NCI-H226 (cell line): Measurements from ENCODE around the gene DDX47.
"Not testable (repeated sequence)": the region's sequence is repeated elsewhere in the genome, so short reads cannot be mapped to it uniquely, and the experiment has no call there.

Experiments used
- DNase-seq: peaks from one replicate; pipeline ENCODE4 v3.0.0-alpha.2; 2015

The DDX47 gene

DNA sequence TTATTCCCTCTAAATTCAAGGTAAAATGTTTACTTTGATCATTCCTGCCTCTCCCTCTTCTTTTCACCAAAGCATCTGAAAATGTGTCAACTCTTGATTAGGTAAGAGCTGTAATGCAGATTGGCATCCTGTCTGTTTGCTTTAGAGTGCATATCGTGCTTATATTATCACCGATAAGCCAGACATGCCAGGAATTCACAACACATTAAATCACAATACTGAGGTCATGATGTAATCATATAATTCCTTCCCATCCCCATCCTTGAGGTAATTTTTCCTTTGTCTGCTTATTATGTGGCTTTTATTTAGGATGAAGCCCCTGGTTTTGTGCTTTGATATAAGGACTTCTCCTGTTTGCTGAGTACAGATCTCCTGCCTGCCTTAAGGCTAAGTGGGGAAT lies 10.2 kb downstream of the DDX47 start:
- DNase-seq, result peak; percentile 94

DNA sequence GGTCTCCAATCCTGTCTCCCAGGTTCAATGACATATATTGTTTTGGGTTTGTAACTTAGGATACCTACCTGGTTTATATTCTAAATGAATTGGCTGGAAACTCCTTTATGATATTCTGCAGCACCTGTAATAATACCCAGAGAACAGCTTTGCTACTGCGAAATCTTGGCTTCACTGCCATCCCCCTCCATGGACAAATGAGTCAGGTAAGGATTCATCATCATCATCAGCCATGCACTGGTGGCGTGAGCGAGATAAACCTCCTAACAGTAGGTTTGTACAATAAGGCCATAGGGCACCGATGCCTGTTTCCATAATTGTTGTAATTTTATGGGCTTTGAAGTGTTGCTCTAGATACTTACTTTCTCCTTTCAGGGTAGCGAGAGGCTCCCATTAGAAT lies 10.7 kb downstream of the DDX47 start:
- DNase-seq, result peak; percentile 79

DNA sequence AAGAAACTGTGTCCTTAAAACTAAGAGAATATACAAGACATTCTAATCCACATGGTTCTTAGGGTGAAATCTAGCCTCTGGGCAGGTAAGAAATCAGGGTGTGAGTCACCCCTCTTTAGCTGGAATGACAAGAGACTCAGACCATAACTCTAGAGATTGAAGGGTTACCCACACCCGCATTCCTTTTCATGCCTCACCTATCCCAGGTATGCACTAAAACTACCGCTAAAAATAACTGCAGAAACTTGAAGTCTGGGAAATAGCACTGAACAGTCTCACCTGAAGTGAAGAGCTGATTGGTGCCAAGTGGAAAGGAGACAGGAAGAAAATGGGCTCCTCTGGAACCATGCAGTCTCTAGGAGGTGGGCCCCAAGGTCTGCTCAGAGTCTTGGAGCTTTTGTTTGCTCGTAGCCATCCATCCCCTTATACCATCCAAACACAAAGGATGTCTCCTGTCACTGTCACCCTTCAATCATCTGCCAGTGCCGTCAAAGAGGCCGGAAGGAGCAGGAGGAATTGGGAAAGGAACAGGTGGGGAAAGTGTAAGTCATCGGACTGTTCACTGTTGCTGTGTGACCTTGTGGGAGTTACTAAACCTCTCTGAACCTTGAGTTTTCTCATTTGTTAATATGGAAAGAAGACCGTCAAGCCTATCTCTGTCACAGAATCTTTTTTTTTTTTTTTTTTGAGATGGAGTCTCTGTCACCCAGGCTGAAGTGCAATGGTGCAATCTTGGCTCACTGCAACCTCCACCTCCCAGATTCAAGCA lies 22.4 kb downstream of the DDX47 start:
- peak; percentile 94 for DNase-seq

DNA sequence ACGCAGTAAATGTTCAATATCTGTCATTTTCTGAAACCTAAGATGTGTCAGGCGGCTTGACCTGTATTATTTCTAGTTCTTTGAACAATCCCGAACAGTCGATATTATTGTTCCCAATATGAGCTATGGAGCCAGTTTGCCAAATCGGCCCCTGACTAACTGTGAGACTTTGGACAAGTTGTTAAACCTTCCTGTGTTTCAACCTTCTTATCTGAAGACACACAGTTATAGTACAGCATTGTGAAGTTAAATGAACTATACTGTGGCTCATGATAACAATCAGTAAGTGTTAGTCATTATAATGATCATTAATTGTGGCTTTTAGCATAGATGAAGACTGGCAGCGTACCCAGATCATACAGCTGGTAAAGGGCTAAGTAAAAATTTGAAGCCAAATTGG lies 23.4 kb downstream of the DDX47 start:
- DNase-seq, result no peak

DNA sequence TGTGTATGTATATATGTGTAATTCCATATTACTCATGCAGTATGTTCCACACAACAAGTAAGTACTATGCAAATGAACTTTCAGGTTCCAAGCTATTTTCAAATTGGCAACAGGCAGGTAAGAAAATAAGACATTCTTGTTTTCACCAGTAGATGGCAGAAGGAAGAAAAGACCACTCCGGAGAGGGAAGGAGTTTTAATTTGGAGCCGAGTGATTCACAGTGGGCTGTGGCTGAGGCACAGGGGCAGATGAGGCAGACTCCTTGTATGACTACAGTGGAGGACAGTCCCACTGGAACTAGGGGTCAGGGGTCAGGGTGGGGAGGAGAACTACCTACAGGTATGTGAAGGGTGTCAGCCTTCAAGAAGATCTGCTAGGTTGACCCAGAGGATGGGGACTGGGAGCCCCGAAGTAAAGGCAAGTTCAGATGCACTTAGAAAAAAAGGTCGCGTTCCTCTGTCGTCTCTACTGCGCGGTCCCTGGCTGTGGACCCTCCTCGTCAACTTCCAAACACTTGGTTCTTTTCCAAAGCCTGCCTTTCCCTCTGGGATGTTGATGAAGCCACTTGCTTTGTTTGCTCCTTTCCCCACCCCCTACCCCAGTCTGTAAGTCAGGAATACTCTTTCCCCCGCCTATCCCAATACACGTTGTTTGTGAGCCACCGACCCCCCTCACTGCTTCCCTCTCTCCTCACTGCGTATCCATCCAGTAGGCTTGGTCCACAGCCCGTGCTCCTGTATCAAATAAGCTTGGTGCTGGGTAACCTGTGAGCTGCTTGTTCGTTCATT lies 24.1 kb downstream of the DDX47 start:
- DNase-seq, result peak; percentile 69

DNA sequence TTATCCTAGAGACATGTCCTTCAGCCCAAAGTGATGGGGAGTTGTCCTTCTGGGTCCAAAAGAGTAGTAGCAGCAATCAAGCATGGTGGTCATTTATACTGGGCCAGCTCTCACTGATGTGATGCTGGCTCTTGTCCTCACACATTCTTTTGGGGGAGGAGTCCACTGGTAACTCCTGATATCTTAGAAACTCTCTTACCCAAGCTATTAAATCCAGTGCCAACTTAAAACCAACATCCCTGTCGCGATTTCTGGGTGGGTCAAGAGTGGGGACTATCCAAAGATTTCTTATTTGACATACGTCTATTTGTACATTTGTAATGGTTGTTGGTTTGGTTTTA lies 24.6 kb downstream of the DDX47 start:
- DNase-seq, result no peak

DNA sequence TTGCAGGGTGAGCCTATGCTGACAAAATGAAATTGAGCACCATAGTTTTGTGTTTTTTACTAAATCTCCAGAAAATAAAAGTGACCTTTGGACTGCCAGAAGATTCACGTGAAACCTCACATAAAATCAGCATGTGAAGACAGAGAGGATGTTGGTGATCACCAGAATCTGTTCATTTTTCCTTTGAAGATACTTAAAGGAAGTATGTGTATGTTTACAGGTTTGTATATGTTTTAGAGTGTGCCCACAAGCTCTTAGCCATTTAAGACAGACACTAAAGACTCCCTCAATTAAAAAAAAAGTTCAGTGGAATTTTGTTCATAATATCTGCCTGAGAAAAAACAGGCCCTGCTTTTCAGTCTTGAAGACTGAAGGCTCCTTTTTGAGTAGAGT lies 25.9 kb downstream of the DDX47 start:
- no peak for DNase-seq

DNA sequence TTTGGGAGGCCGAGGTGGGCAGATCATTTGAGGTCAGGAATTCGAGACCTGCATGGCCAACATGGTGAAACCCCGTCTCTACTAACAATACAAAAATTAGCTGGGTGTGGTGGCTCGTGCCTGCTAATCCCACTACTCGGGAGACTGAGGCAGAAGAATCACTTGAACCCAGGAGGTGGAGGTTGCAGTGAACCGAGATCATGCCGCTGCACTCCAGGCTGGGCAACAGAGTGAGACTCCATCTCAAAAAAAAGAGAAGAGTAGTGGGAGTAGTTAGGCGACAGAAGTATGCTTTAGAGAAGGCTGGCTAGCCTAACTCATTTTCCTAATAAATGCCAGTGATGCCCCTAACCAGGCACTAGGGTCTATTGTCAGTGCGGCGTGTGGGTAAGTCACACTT lies 26.3 kb downstream of the DDX47 start:
- not testable (repeated sequence) for DNase-seq

DNA sequence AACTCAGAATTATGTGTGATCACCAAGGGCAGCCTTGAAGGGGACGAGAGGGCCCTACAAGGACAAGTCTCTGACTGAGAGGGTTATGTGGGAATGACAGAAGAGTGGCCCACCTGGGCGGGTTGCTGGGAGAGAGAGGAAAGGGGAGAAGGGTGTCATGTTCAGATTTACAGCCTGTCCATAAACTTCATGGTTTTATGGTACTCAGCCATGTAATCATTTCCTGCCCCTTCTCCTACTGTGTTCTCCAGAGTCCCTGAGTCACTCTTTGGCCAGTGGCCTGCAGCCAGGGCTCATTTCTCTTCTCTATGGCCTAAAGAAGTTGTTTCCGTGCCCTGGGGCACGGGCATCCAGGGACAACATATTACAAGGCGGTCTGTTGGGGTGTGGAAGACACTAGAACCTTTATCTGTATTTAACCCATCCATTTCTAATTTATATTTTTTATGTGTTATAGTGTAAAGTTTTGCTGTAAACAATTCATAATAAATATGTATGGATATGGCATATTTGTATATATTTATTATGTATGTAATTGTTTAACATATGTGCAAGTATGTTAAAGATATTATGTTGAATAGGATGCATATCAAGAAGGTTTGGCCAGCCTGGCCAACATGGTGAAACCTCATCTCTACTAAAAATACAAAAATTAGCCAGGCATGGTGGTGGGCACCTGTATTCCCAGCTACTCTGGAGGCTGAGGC lies 26.9 kb downstream of the DDX47 start:
- DNase-seq, result peak; percentile 87

DNA sequence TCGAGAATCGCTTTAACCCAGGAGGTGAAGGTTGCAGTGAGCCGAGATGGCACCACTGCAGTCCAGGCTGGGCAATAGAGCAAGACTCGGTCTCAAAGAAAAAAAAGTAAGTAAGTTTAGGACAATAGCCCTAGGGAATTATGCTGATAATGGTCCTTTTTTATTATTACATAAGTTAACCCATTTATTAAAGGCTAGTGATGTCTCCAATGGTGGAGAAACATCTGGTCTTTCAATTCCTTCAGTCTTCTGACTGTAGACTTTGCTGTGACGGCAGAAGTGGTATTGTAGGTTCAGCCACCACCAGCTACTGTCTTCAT lies 27.4 kb downstream of the DDX47 start:
- DNase-seq, result no peak

DNA sequence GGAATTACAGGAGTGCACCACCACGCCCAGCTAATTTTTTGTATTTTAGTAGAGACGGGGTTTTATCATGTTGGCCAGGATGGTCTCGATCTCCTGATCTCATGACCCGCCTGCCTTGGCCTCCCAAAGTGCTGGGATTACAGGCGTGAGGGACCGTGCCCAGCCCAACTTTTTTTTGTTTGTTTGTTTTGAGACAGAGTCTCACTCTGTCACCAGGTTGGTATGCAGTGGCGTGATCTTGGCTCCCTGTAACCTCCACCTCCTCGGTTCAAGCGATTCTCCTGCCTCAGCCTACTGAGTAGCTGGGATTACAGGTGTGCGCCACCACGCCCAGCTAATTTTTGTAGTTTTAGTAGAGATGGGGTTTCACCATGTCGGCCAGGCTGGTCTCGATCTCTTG lies 28.3 kb downstream of the DDX47 start:
- DNase-seq, result not testable (repeated sequence)

DNA sequence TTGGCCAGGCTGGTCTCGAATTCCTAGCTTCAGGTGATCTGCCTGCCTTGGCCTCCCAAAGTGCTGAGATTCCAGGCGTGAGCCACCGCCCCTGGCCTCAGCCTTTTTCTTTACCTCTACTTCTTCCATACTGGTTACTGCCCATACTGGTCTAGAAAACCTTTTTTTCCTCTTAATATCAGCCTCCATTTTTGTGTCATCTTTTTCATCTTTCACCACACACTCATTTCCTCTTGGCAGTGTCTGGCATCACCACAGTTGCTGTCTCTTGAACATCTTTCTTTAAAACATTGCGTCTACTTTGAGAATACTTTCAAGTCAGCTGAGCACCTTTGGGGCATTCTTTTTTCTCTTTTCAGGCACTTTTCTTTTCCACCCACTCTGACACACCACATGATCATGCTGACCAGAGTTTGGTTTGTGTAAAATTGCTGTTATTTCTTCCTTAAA lies 32.7 kb downstream of the DDX47 start:
- no peak for DNase-seq

DNA sequence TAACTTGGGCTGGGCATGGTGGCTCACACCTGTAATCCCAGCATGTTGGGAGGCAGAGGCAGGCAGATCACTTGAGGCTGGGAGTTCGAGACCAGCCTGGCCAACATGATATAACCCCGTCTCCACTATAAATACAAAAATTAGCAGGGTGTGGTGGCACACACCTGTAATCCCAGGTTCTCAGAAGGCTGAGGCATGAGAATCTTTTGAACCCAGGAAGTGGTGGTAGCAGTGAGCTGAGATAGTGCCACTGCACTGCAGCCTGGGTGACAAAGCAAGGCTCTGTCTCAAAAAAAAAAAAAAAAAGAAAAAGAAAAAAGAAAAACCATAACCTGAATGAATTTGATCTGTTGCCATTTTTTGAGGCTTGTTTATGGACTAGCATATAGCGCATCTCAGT lies 33.6 kb downstream of the DDX47 start:
- not testable (repeated sequence) for DNase-seq

DNA sequence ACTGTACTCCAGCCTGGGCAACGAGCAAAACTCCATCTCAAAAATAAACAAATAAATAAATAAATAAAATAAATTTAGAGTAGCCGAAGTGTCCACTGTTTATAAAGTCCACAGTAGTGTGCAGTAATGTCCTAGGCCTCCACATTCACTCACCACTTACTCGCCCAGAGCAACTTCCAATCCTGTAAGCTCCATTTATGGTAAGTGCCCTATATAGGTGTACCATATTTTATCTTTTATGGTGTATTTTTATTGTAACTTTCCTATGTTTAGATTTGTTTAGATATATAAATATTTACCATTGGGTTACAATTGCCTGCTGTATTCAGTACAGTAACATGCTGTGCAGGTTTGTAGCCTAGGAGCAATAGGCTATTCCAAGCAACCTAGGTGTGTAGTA lies 40.3 kb downstream of the DDX47 start:
- no peak for DNase-seq

DNA sequence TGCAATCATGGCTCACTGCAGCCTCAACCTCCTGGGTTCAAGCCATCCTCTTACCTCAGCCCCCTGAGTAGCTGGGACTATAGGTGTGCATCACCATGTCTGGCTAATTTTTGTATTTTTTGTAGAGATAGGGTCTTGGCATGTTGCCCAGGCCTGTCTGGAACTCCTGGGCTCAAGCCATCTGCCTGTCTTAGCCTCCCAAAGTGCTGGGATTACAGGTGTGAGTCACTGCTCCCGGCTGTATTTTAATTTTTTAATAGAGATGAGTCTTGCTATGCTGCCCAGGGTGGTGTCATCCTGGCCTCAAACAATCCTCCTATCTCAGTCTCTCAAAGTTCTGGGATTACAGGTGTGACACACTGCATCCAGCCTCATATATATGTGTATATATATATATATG lies 46.5 kb downstream of the DDX47 start:
- peak; percentile 76 for DNase-seq

DNA sequence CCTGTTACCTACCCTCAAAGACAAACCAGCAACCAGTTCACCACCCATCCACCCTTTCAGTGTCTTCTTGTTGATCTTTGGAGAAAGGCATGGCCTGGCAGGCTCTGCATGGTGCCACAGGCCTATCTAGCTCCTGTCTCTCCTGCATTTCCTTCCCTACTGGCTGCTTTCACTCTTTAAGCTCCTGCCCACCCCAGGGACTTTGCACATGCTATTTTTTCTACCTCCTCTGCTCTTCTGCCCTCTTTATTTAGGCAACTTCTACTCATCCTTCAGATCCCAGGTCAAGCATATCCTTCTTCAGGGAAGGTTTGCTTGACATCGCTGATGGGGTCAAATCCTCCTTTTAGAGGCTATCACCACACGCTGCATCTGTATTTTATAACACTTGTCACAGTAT lies 51.1 kb downstream of the DDX47 start:
- DNase-seq, result no peak

DNA sequence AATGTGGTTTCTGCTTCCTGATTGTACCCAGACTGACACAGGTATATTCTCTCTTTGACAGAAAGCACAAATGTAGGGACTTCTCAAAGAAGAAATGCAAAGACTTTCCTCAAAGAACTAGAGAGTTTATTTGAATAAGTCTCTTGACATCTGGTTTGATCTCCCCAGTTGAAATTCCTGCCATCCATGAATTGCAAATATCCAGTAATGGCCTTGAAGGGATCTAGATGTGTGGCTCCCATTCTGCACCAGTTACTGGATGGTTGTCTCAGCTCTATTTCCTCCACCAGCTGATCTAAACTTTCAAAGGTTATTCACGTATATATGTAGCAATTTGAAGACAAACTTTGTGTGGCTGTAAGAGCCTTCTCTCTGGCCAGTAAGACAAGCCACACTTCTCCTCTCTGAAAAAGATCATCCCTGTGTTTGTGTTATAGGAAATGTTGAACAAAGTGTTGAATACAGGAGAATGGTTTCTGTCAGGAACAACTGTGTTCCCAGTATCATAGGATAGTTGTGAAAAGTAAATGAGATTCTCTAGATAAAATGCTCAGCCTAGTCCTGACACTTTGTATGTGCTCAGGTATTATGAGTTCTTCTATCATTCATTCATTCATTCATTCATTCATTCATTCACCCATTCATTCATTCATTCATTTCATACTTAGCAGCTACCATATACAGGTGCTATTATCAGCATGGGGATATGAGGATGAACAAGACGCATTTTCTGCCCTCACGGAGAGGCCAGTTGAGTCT lies 55.5 kb downstream of the DDX47 start:
- no peak for DNase-seq

DNA sequence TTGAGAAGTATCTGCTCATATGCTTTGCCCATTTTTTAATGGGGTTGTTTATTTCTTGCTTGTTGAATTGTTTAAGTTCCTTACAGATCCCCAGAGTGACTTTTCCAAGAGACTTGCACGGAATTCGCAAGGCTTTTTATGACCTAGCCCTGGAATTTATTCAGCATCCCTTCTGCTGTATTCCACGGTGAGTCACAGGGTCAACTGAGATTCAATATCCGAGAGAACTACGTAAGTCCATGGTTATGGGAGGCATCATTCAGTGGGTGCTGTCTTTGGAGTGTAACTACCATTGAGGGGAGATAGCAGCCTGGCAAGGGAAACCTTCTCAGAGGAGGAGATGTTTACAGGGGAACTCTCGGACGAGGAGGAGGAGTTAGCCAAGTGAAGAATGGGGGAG lies 57.3 kb downstream of the DDX47 start:
- DNase-seq, result peak; percentile 100

DNA sequence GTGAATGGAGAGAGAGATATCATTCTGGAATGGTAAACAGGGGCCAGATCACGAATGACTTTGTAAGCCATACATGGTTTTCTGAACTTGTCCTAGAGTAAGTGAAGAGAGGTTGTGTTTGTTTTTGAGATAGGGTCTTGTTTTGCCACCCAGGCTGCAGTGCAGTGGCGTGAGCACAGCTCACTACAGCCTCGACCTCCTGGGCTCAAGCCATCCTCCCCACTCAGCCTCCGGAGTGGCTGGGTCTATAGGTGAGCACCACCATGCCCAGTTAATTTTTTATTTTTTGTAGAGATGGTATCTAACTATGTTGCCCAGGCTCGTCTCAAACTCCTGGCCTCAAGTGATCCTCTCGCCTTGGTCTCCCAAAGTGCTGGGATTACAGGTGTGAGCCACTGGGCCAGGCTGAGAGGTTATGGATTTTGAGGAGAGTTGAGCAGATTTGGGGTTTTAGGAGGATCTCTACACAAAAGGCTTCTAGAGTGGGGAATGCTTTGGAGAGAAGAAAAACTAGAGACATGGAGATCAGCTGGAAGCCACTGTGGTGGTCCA lies 58.5 kb downstream of the DDX47 start:
- DNase-seq, result no peak

DNA sequence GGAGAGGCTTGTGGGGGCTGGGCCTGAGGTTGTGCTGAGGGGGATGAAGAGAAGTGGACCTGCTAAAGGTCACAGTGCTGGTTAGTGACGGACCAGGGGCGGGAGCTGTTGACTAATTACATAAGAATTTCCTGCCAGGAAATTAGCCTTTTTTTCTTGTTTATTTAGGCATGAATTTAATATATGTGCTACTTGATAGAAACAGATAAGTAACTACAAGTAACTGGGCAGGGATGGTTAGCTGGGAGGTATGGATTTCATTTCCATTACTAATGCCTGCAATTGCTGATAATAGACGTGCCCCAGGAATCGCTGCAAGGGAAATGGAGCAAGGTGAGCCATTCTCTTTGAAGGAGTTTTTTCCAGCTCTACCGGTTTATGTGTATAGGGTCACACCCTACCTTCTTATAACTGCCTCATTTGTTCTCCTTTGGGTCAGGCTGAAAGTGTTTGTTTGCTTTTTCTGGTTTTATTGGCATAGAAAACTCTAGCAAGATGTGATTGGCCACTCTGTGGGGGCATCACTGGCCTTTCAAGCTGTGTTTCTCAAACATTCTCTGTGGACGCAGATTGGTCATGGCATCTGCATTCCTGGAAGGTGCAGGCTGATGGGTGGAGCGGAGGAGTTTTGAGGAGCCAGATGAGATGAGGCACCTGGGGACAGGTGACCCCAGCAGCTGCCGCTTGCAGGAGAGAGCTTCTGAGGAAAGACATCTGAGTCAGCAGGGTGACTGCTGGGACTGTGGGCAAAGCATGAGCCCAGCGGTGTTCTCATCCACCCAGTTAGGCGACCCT lies 59.2 kb downstream of the DDX47 start:
- peak; percentile 96 for DNase-seq

DNA sequence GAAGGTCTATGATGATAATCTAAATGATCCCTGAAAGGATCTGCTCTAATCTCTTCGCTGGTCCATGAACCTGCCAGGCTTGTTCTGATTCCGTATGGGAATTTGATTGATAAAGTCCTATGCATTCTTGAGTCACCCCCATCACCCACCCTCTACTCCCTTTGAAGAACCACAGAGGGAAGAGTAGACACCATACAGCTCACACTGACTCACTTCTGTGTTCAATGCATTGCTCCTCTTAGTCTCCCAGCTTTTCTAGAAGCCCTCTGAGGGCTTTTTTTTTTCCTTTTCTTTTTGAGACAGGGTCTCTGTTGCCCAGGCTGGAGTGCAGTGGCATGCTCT lies 59.8 kb downstream of the DDX47 start:
- peak; percentile 70 for DNase-seq

DNA sequence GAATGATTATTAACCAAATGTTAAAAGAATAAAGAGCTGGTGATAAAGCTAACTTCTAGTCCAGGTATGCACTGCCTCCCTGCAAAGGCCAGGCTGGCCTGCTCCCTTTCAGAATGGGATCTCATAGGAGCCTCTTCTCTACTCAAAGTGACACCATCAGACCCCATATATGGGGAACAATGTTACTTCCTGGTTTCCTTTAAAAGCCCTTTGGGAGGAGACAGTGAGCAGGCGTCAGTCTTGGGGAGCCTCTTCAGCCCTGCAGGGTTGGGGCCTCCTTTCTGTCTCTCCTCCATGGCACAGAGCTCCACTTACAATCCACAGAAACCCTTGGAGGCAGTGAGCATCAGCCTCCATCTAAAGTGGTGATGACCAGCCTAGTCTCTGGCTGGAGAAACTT lies 60.9 kb downstream of the DDX47 start:
- DNase-seq, result no peak
